GM12892 (cell line): ENCODE results near the gene SMCO2.

Experiments
- DNase-seq: peaks from one replicate; pipeline ENCODE4 v3.0.0; 2011; ENCODE audit not compliant: insufficient read length
- FAIRE-seq: peaks from 2 replicates; lab custom pipeline; 2011; peaks lifted over from hg19 to GRCh38; lab: Jason Lieb, UNC
- POLR2A ChIP-seq: IDR thresholded peaks from 2 replicates; pipeline ENCODE4 v1.6.1; 2011; ENCODE audit warnings: low read depth, low read length, control low read depth
- POLR2AphosphoS5 ChIP-seq: IDR thresholded peaks from 2 replicates; pipeline ENCODE4 v1.6.1; 2011; ENCODE audit warnings: low read depth, low read length, control low read depth
- TAF1 ChIP-seq: IDR thresholded peaks from 2 replicates; pipeline ENCODE4 v1.6.1; 2011; ENCODE audit warnings: low read depth, mild to moderate bottlenecking, control low read depth, low read length, borderline replicate concordance

The SMCO2 gene

GRCh38 chr12:27434673-27435565 lies 11.6 kb upstream of the SMCO2 start:
- no peak for DNase-seq
- no peak for TF ChIP-seq POLR2AphosphoS5
- no peak for TF ChIP-seq TAF1
- TF ChIP-seq POLR2A: no peak
- peak; percentile 33 for FAIRE-seq

GRCh38 chr12:27436029-27436428 lies 10.5 kb upstream of the SMCO2 start:
- TF ChIP-seq POLR2AphosphoS5 (no peak), POLR2A (no peak), TAF1 (no peak)
- DNase-seq (no peak), FAIRE-seq (peak; percentile 91)

GRCh38 chr12:27436768-27437167 lies 9.8 kb upstream of the SMCO2 start:
- DNase-seq: no peak
- TF ChIP-seq TAF1: no peak
- no peak for TF ChIP-seq POLR2AphosphoS5
- no peak for TF ChIP-seq POLR2A
- no peak for FAIRE-seq

DNA sequence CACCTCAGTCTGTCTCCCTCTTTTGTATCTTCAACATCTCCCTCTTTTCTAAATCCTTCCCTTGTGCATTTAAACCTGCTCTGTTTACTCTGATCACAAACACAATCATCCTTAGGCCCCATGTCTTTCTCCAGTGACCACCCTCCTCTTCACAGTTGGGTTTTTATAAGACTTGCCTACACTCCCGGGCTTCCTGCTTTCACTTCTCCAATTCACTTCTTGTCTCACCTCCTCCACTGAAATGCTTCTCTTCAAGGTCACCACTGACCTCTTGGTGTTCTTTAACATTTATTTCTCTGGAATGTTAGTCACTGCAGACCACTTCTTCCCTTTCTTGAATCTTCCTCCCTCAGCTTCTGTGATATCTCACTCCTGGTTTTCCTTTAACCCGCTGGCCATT lies 8.7 kb upstream of the SMCO2 start:
- TF ChIP-seq POLR2AphosphoS5: no peak
- TF ChIP-seq POLR2A: no peak
- no peak for TF ChIP-seq TAF1
- no peak for FAIRE-seq
- DNase-seq: no peak

DNA sequence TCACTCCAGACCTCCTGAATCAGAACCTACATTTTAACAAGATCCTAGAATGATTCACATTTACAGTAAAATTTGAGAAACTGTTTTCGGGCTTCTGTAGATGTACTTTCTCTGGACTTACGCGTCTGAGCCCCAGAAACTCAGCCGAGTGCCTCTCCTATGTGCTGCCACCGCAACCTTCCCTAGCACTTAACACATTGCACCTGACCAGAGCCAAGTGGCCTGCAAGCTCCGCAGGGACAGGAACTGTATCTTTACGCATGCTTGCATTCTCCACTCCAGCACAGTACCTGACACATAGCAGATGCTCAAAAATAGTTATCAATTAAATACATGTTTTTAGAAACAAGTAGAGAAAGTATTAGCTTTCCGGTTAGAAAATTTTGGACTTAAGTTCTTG lies 1.2 kb downstream of the SMCO2 start:
- FAIRE-seq: no peak
- DNase-seq: no peak
- TF ChIP-seq TAF1: no peak
- TF ChIP-seq POLR2A: no peak
- TF ChIP-seq POLR2AphosphoS5: no peak

DNA sequence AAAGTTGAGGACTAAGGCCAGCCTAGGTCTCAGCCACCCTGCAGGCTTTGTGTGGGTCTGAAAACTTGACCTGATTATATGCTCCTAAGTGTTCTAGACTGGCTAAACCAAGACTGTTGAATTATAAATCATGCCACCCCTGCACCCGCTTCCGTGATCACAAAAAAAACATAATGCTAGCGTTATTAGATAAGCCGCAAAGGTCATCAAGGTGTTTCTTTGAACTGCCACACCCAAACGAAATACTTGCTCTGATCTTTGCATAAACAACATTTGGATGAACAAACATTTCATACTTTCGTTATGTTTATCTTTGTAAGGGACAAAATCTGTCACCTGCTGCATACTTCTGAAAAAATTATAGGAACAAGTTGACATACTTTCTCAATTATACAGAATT lies 2.5 kb downstream of the SMCO2 start:
- TF ChIP-seq TAF1 (no peak), POLR2AphosphoS5 (no peak), POLR2A (no peak)
- DNase-seq (no peak), FAIRE-seq (no peak)

DNA sequence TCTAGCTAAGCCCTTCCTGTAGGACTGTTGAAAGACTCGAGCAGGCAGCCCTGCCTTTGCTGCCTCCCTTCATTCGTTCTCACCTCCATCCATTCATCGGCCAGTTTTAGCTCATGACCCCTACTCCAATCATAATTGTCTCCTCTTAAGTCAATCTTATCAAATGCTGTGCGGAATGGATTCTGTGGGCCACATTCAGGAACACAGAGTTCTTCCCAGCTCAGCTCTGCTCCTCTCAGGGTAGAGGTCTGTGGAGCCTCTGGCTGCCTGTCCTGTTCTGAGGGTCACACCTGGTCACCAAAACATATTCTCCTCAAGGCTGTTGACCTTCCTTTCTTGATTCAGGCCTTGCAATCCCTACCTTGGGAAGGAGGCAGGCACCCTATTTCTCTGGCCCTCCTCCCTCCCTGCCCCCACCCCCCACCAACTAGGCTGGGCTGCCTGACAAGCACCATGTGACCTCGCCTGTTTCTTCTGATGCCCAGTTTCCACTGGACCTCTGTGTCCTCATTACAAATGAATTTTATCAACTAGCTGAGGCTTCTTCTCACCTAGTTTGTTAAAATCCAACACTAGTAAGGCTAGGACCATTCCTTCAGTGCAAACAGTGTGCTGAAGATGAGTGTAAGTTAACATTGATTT lies 3.5 kb downstream of the SMCO2 start:
- no peak for FAIRE-seq

DNA sequence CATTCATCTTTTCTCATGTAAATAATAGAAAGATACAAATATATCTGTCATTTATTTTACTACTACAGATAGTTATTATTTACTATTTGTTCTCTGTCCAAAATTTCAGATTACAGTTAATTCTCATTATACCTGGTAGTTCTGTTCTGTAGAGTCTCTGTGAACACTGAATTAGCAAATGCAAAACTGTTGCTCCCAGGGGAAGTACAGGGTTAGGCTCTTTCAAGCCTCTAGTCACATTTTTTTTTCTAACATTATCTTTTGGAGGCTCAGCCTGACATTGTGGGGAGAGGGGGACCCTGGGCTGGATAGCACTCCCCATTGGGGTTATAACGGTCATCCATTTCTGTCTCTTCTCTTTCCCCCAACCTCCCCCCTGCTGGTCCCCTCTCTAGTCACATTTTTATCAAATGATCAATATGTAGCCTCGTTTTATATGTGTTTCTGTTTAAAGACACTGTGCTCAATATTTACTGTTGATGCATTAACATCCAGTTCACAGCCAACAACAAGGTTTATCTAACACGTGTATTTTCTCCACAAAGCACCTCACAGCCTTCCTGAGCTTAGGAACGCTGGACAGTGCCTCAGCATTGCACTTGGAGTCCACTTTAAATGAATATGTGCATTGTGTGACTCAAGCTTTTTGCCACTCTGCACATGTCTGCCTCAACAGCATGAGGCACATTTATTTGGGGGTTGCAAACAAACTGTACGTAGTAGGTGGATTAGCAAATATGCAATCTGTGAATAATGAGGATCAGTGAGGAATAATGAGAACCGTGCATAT lies 4.7 kb downstream of the SMCO2 start:
- TF ChIP-seq POLR2A (no peak), TAF1 (no peak), POLR2AphosphoS5 (no peak)
- no peak for FAIRE-seq
- no peak for DNase-seq

More for the DNA sequence above, 3.5 kb downstream of the SMCO2 start:
- TF ChIP-seq TAF1 (no peak), POLR2AphosphoS5 (no peak), POLR2A (no peak)
- no peak for DNase-seq

- no peak for TF ChIP-seq POLR2A
- no peak for TF ChIP-seq TAF1
- no peak for TF ChIP-seq POLR2AphosphoS5
- DNase-seq (no peak), FAIRE-seq (no peak)
These were observed 6.9 kb downstream of the SMCO2 start for GRCh38 chr12:27453421-27453820.

DNA sequence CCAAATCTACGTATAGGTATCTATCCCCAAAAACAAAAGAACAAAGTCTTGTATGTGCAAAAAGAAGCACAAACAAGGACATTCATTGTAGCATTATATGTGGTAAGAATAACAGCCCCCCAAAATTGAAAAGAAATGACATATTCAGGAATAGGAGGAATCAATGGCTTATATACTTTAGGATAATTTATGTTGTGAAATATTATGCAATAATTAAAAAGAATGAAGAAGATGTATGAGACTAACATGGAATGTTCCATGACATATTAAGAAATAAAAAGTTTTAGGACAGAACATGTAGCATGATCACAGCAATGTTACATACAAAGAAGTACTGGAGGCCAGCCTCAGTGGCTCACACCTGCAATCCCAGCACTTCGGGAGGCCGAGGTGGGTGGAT lies 9.1 kb downstream of the SMCO2 start:
- DNase-seq (no peak), FAIRE-seq (no peak)
- no peak for TF ChIP-seq TAF1

- DNase-seq (no peak), FAIRE-seq (no peak)
- TF ChIP-seq TAF1 (no peak), POLR2AphosphoS5 (no peak), POLR2A (no peak)
These were observed 10.1 kb downstream of the SMCO2 start for GRCh38 chr12:27456618-27457017.
